Upper lobe of left lung (tissue), 4 donors: ENCODE results near the gene EXOC4.

Experiments used
- CTCF ChIP-seq, 6 experiments: fragments of 450-650 bp in 4 of 6; fragments of 200-600 bp in 2 of 6; sonication (generic) in 2 of 6; IDR thresholded peaks; one replicate each; pipeline ENCODE4 v1.5.1; 2016 to 2019; ENCODE audit warnings: antibody characterized with exemption in 6 of 6
- POLR2AphosphoS5 ChIP-seq, 2 donors: sonication (generic); formaldehyde crosslinking; IDR thresholded peaks; one replicate each; pipeline ENCODE4 v1.5.1; 2017; ENCODE audit warnings: antibody characterized with exemption in 2 of 2

GRCh38 chr7:133433165-133433812, 180.4 kb downstream of the EXOC4 start:
- TF ChIP-seq CTCF (IDR thresholded peaks at IDR 0.05) (no peak), POLR2AphosphoS5 (IDR thresholded peaks at IDR 0.05) (no peak)
